ENCODE measurements around the gene LRATD1.

DNA sequence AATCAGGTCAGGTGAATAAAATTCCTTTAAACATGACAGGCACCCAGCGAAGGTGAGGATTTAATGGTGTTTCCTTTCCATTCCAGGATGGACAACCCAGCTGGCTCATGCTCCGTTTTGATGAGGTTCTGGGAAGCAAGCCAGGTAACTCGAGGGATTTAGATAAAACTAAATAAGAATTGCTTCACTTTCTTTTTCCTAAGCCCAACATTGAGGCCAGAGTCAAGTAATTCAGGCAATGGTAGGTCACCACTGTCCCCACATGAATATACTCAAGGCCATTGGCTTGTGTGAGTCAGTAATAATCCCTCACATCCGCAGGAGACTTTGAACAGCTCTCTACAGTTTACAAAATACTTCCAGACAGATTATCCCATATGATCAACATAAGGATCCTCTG lies 16.2 kb upstream of the LRATD1 start:
- TF ChIP-seq MXI1 (IDR thresholded peaks at IDR 0.05; ENCODE audit: low read depth, low read length) (no peak), CHCHD3 (CRISPR knock-in tag; IDR thresholded peaks at IDR 0.05) (no peak), ZNF274 (IDR thresholded peaks at IDR 0.05; ENCODE audit: borderline replicate concordance, low read depth, low read length) (no peak), HSF4 (CRISPR knock-in tag; IDR thresholded peaks at IDR 0.05; ENCODE audit: borderline replicate concordance) (no peak)
- TF ChIP-seq, protein P1, sequence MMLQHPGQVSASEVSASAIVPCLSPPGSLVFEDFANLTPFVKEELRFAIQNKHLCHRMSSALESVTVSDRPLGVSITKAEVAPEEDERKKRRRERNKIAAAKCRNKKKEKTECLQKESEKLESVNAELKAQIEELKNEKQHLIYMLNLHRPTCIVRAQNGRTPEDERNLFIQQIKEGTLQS (IDR thresholded peaks at IDR 0.05): no peak
- TF ChIP-seq, protein P1 (CRISPR knock-in tag; conservative IDR thresholded peaks at IDR 0.05): no peak
- TF ChIP-seq, protein P2, sequence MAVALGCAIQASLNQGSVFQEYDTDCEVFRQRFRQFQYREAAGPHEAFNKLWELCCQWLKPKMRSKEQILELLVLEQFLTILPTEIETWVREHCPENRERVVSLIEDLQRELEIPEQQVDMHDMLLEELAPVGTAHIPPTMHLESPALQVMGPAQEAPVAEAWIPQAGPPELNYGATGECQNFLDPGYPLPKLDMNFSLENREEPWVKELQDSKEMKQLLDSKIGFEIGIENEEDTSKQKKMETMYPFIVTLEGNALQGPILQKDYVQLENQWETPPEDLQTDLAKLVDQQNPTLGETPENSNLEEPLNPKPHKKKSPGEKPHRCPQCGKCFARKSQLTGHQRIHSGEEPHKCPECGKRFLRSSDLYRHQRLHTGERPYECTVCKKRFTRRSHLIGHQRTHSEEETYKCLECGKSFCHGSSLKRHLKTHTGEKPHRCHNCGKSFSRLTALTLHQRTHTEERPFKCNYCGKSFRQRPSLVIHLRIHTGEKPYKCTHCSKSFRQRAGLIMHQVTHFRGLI (CRISPR knock-in tag; IDR thresholded peaks at IDR 0.05): no peak
- TF ChIP-seq, protein P3, sequence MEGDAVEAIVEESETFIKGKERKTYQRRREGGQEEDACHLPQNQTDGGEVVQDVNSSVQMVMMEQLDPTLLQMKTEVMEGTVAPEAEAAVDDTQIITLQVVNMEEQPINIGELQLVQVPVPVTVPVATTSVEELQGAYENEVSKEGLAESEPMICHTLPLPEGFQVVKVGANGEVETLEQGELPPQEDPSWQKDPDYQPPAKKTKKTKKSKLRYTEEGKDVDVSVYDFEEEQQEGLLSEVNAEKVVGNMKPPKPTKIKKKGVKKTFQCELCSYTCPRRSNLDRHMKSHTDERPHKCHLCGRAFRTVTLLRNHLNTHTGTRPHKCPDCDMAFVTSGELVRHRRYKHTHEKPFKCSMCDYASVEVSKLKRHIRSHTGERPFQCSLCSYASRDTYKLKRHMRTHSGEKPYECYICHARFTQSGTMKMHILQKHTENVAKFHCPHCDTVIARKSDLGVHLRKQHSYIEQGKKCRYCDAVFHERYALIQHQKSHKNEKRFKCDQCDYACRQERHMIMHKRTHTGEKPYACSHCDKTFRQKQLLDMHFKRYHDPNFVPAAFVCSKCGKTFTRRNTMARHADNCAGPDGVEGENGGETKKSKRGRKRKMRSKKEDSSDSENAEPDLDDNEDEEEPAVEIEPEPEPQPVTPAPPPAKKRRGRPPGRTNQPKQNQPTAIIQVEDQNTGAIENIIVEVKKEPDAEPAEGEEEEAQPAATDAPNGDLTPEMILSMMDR (IDR thresholded peaks at IDR 0.05 in 2 of 3, conservative IDR thresholded peaks at IDR 0.05 in 1 of 3; ENCODE audit: insufficient read depth in 2 of 3, low read depth in 1 of 3, low read length in 3 of 3): no peak

Data from K562 (cell line).